MM.1S (cell line): ENCODE results near the gene SP3.

Experiments
- CTCF ChIP-seq: fragments of 300-600 bp; sonication (generic); IDR thresholded peaks from 2 replicates; pipeline ENCODE4 v1.5.1; 2016; ENCODE audit warnings: antibody characterized with exemption, low read length, mixed read lengths
- EZH2 ChIP-seq: fragments of 300-600 bp; sonication (generic); optimal IDR thresholded peaks from 2 replicates; pipeline ENCODE3; 2017; ENCODE audit warnings: low read depth, mild to moderate bottlenecking, antibody characterized with exemption, low read length, mixed read lengths
- EZH2phosphoT487 ChIP-seq: fragments of 300-600 bp; sonication (generic); IDR thresholded peaks from 2 replicates; pipeline ENCODE4 v1.6.1; 2018; ENCODE audit warnings: antibody characterized with exemption, low read length

- TF ChIP-seq CTCF, result no peak
- TF ChIP-seq EZH2, result no peak
- TF ChIP-seq EZH2phosphoT487, result no peak
Observed at GRCh38 chr2:173874894-173875237, 90.3 kb downstream of the SP3 start.
